GM12892 (cell line): ENCODE data around the gene ATP8B4.

ENCODE experiments used
- POLR2A ChIP-seq: IDR thresholded peaks from 2 replicates; pipeline ENCODE4 v1.6.1; 2011; ENCODE audit warnings: low read depth, low read length, control low read depth
- POLR2AphosphoS5 ChIP-seq: IDR thresholded peaks from 2 replicates; pipeline ENCODE4 v1.6.1; 2011; ENCODE audit warnings: low read depth, low read length, control low read depth
- TAF1 ChIP-seq: IDR thresholded peaks from 2 replicates; pipeline ENCODE4 v1.6.1; 2011; ENCODE audit warnings: low read depth, mild to moderate bottlenecking, control low read depth, low read length, borderline replicate concordance

- no peak for TF ChIP-seq POLR2A
- no peak for TF ChIP-seq POLR2AphosphoS5
- TF ChIP-seq TAF1 = no peak
Measured at GRCh38 chr15:49864251-49864650, 254.8 kb downstream of the ATP8B4 start.
